Osteoblast (primary cell): Measurements from ENCODE around the gene NOSTRIN. TPM values are rescaled to one million over a fixed set of nuclear protein-coding genes. Genes with fewer than 3 reads are reported as not detected.
"Not testable (repeated sequence)": the region's sequence is repeated elsewhere in the genome, so short reads cannot be mapped to it uniquely, and the experiment has no call there.

ENCODE experiments used
- DNase-seq: peaks from one replicate; pipeline ENCODE4 v3.0.0; 2011; ENCODE audit warnings: low spot score, mixed read lengths; ENCODE audit not compliant: insufficient read length; ENCODE audit errors: missing footprints
- H2AFZ ChIP-seq: 2 replicates; pipeline ENCODE4 v1.6.0; 2011; ENCODE audit warnings: mild to moderate bottlenecking, low read length
- H3K27ac ChIP-seq: 2 replicates; pipeline ENCODE4 v1.5.1; 2011; ENCODE audit warnings: mild to moderate bottlenecking, low read depth, low read length, moderate library complexity
- H3K27me3 ChIP-seq: 2 replicates; pipeline ENCODE4 v1.6.0; 2012; ENCODE audit warnings: mild to moderate bottlenecking, control low read depth, inconsistent platforms, low read length, moderate library complexity; ENCODE audit not compliant: insufficient read depth
- H3K36me3 ChIP-seq: 2 replicates; pipeline ENCODE4 v1.5.1; 2011; ENCODE audit warnings: mild to moderate bottlenecking, low read length, control low read depth, moderate library complexity; ENCODE audit not compliant: insufficient read depth
- H3K4me1 ChIP-seq: 2 replicates; pipeline ENCODE4 v1.5.1; 2011; ENCODE audit warnings: mild to moderate bottlenecking, low read length, control low read depth, moderate library complexity; ENCODE audit not compliant: insufficient read depth
- H3K4me2 ChIP-seq: 2 replicates; pipeline ENCODE4 v1.6.0; 2011; ENCODE audit warnings: mild to moderate bottlenecking, low read length; ENCODE audit not compliant: insufficient read depth
- H3K4me3 ChIP-seq: fragments of 200-600 bp; sonication (generic); 3 replicates; pipeline ENCODE4 v1.5.1; 2012; ENCODE audit warnings: mild to moderate bottlenecking, low read length, inconsistent platforms; ENCODE audit not compliant: insufficient read depth
- H3K79me2 ChIP-seq: 2 replicates; pipeline ENCODE4 v1.6.0; 2012; ENCODE audit warnings: mild to moderate bottlenecking, low read length, control low read depth, inconsistent platforms; ENCODE audit not compliant: insufficient read depth
- H3K9me3 ChIP-seq: 2 replicates; pipeline ENCODE4 v1.5.1; 2011; ENCODE audit warnings: low read depth, low read length, control low read depth
- H4K20me1 ChIP-seq: 2 replicates; pipeline ENCODE4 v1.6.0; 2012; ENCODE audit warnings: mild to moderate bottlenecking, low read length, control low read depth; ENCODE audit not compliant: insufficient read depth
- total RNA-seq: library from RNA; depleted of rRNA; stranded (reverse); fragments of >200 nt; gene quantifications from 2 replicates; pipeline ENCODE4 v1.2.3, GENCODE V29; 2012
- TF ChIP-seq, protein P1 (sequence below): IDR thresholded peaks from 2 replicates; pipeline ENCODE4 v1.5.1; 2011; ENCODE audit warnings: mild to moderate bottlenecking, low read depth, low read length, moderate library complexity; ENCODE audit errors: extremely low read depth

The NOSTRIN gene
- total RNA-seq, 1 donor, result 1.4 TPM

DNA sequence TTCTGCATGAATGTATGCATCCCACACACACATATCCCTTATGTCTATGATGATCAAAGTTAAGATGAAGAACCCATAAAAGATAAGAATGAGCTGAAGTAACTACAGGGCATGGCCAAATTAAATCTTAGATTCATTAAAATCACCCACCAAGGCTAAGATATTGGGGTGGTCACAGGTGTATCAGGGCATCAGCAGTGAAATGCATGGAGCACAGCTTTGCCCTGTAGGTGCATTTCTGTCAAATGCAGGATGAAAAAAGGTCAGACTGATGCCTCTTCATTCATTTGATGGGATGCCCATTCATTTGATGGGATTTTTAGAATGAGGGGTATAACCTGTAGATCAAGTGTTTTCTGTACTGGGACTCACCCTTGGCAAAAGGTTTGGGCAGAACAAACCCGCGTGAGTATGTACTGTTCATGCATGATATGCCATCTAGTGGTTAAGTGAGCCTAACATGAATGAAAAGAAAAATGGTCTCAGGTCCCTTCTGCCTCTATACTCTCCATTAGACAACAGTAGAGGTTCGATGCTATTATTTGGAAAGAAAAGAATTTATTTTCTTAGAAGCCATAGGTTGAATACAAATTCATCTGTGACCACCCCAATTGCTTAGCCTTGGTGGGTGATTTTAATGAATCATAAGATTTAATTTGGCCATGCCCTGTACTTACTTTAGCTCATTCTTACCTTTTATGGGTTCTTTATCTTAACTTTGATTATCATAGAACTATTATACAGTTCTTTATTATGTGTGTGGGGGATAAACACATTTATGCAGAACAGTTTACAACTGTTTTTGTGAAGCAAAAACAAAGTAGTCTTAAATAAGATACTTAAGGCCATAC, 43.2 kb upstream of the NOSTRIN start:
- TF ChIP-seq, protein P1, sequence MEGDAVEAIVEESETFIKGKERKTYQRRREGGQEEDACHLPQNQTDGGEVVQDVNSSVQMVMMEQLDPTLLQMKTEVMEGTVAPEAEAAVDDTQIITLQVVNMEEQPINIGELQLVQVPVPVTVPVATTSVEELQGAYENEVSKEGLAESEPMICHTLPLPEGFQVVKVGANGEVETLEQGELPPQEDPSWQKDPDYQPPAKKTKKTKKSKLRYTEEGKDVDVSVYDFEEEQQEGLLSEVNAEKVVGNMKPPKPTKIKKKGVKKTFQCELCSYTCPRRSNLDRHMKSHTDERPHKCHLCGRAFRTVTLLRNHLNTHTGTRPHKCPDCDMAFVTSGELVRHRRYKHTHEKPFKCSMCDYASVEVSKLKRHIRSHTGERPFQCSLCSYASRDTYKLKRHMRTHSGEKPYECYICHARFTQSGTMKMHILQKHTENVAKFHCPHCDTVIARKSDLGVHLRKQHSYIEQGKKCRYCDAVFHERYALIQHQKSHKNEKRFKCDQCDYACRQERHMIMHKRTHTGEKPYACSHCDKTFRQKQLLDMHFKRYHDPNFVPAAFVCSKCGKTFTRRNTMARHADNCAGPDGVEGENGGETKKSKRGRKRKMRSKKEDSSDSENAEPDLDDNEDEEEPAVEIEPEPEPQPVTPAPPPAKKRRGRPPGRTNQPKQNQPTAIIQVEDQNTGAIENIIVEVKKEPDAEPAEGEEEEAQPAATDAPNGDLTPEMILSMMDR, result peak; percentile 68
- H3K27me3 ChIP-seq, result no peaks in the 10 kb centered on the region
- H4K20me1 ChIP-seq, result no peaks in the 10 kb centered on the region
- no peak for DNase-seq
- no peak overlapping the region for H3K27ac ChIP-seq
- H3K79me2 ChIP-seq, result no peaks in the 10 kb centered on the region
- H3K4me1 ChIP-seq, result no peaks in the 10 kb centered on the region
- H3K9me3 ChIP-seq, result no peaks in the 10 kb centered on the region
- no peak overlapping the region for H3K4me3 ChIP-seq
- no peak overlapping the region for H2AFZ ChIP-seq
- H3K36me3 ChIP-seq, result no peaks in the 10 kb centered on the region
- no peak overlapping the region for H3K4me2 ChIP-seq

DNA sequence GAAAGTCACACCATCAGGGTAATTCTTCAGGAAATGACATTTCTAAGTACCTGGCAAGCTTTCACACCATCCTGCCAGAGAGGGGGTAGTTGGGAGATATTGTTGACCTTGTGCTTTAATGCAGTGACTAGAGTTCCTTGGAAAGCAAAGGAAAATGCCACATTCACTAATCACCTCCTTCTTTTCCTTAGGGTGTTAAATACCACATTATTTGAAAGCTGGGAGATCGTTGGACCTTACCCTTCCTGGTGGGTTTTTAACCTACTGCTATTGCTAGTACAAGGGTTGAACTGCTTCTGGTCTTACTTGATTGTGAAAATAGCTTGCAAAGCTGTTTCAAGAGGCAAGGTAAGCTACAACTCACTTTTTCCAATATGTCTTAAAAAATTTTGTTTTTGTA, 37.0 kb upstream of the NOSTRIN start:
- Histone ChIP-seq H3K4me2 (no peak overlapping the region), H3K27me3 (no peaks in the 10 kb centered on the region), H2AFZ (no peak overlapping the region)

DNA sequence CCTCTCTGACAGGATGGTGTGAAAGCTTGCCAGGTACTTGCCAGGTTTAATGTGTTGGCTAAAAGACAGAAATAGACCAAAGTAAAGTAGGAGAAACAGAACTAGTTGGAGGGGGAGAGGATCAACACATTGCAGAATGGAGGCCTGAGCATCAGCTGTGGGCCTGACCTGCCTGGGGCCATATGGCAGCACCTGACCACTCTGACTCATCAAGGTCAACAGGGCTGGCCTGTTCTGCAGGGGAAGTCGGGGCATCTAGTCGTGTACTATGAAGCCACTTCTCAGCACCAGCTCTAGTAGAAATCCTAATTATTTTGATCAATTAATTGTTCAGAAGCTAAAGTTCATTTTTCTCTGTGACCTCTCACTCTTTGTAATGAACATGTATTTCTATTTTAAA, 35.8 kb upstream of the NOSTRIN start:
- no peak for DNase-seq
- H3K4me1 ChIP-seq, result peaks cover 6% of the 10 kb centered on the region
- H3K27me3 ChIP-seq, result no peaks in the 10 kb centered on the region
- no peaks in the 10 kb centered on the region for H3K9me3 ChIP-seq
- H4K20me1 ChIP-seq, result no peaks in the 10 kb centered on the region
- H3K27ac ChIP-seq, result no peak overlapping the region
- TF ChIP-seq, protein P1, result no peak
- no peak overlapping the region for H3K4me2 ChIP-seq
- no peak overlapping the region for H2AFZ ChIP-seq
- no peak overlapping the region for H3K4me3 ChIP-seq
- no peaks in the 10 kb centered on the region for H3K79me2 ChIP-seq
- H3K36me3 ChIP-seq, result no peaks in the 10 kb centered on the region

More for the DNA sequence above, 37.0 kb upstream of the NOSTRIN start:
- Histone ChIP-seq H3K9me3 (no peaks in the 10 kb centered on the region), H3K4me3 (no peak overlapping the region), H3K27ac (no peak overlapping the region), H3K79me2 (no peaks in the 10 kb centered on the region), H4K20me1 (no peaks in the 10 kb centered on the region), H3K36me3 (no peaks in the 10 kb centered on the region), H3K4me1 (peaks cover 6% of the 10 kb centered on the region)
- no peak for DNase-seq
- TF ChIP-seq, protein P1, result no peak

DNA sequence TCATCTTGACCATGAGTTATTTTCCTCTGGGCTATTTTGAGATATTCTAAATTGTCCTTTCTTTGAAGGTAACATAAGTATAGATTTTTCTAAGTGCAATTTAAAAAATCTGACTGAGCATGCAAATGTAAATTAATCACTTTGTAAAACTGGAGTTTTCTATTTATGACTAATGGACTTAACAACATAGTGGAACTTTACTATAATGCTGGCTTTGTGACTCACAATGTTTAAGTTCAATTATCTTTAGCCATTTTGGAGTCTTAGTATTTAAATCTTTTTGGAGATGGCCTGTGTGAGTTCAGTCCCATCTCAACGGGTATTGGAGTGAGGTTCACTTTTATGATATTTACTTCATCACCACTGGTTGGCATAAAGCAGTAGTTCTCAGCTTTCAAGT, 35.2 kb upstream of the NOSTRIN start:
- Histone ChIP-seq H3K4me3 (no peak overlapping the region), H3K27ac (no peak overlapping the region), H3K4me1 (peaks cover 6% of the 10 kb centered on the region), H3K36me3 (no peaks in the 10 kb centered on the region), H4K20me1 (no peaks in the 10 kb centered on the region), H3K4me2 (no peak overlapping the region), H3K9me3 (no peaks in the 10 kb centered on the region), H3K79me2 (no peaks in the 10 kb centered on the region), H3K27me3 (no peaks in the 10 kb centered on the region), H2AFZ (no peak overlapping the region)
- TF ChIP-seq, protein P1, result no peak
- peak; percentile 58 for DNase-seq

DNA sequence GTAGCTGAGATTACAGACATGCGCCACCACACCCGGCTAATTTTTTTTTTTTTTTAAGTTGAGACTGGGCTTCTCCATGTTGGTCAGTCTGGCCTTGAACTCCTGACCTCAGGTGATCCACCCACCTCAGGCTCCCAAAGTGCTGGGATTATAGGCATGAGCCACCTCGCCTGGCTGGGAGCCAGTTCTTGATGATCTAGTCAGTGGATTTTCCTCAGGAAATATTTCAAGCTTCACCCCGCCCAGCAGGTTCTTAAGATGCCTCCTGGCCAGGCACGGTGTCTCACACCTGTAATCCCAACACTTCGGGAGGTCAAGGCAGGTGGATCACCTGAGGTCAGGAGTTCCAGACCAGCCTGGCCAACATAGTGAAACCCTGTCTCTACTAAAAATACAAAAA, 34.1 kb upstream of the NOSTRIN start:
- H3K36me3 ChIP-seq, H3K4me1 ChIP-seq, H4K20me1 ChIP-seq, H3K27me3 ChIP-seq, H3K4me2 ChIP-seq, H3K27ac ChIP-seq, H2AFZ ChIP-seq, H3K79me2 ChIP-seq, H3K4me3 ChIP-seq, DNase-seq, H3K9me3 ChIP-seq: not testable (repeated sequence)
